Hepatocyte (in vitro differentiated cells): ENCODE measurements around the gene GEMIN5. TPM values are rescaled to one million over a fixed set of nuclear protein-coding genes. Genes with fewer than 3 reads are reported as not detected.

Source experiments
- DNase-seq: peaks from one replicate; pipeline ENCODE4 v3.0.0-alpha.2; 2016; ENCODE audit warnings: low spot score
- H2AFZ ChIP-seq: fragments of 200-600 bp; sonication (generic); 2 replicates; pipeline ENCODE4 v1.6.0; 2016; ENCODE audit warnings: antibody characterized with exemption, mild to moderate bottlenecking
- H3K27ac ChIP-seq: fragments of 200-600 bp; sonication (generic); 2 replicates; pipeline ENCODE4 v1.5.1; 2016; ENCODE audit warnings: mild to moderate bottlenecking
- H3K27me3 ChIP-seq: fragments of 200-600 bp; sonication (generic); 2 replicates; pipeline ENCODE4 v1.6.1; 2016
- H3K36me3 ChIP-seq: fragments of 200-600 bp; sonication (generic); replicated peaks from 2 replicates; pipeline ENCODE4 v1.5.1; 2016; ENCODE audit warnings: low read depth; ENCODE audit not compliant: insufficient read depth
- H3K4me1 ChIP-seq: fragments of 200-600 bp; sonication (generic); 2 replicates; pipeline ENCODE4 v1.5.1; 2016; ENCODE audit warnings: mild to moderate bottlenecking, moderate library complexity; ENCODE audit not compliant: insufficient read depth
- H3K4me2 ChIP-seq: fragments of 200-600 bp; sonication (generic); 2 replicates; pipeline ENCODE4 v1.6.0; 2016
- H3K4me3 ChIP-seq: fragments of 200-600 bp; sonication (generic); 2 replicates; pipeline ENCODE4 v1.5.1; 2016; ENCODE audit warnings: mild to moderate bottlenecking
- H3K79me2 ChIP-seq: fragments of 200-600 bp; sonication (generic); 2 replicates; pipeline ENCODE4 v1.6.0; 2017; ENCODE audit warnings: mild to moderate bottlenecking
- H3K9me2 ChIP-seq: fragments of 200-600 bp; sonication (generic); replicated peaks from 2 replicates; pipeline ENCODE4 v1.6.0; 2017; ENCODE audit warnings: mild to moderate bottlenecking; ENCODE audit not compliant: insufficient read depth
- H3K9me3 ChIP-seq: fragments of 200-600 bp; sonication (generic); 2 replicates; pipeline ENCODE4 v1.5.1; 2016; ENCODE audit warnings: low read depth, mild to moderate bottlenecking
- H4K20me1 ChIP-seq: fragments of 200-600 bp; sonication (generic); 2 replicates; pipeline ENCODE4 v1.6.0; 2016; ENCODE audit warnings: mild to moderate bottlenecking; ENCODE audit not compliant: insufficient read depth, poor library complexity, severe bottlenecking
- CTCF ChIP-seq: fragments of 200-600 bp; sonication (generic); IDR thresholded peaks from 2 replicates; pipeline ENCODE4 v1.5.1; 2016; ENCODE audit warnings: antibody characterized with exemption, mild to moderate bottlenecking; ENCODE audit not compliant: poor library complexity
- EZH2 ChIP-seq: fragments of 200-600 bp; sonication (generic); IDR thresholded peaks from 2 replicates; pipeline ENCODE4 v1.6.1; 2016; ENCODE audit warnings: antibody characterized with exemption, mild to moderate bottlenecking, borderline replicate concordance
- EZH2phosphoT487 ChIP-seq: fragments of 200-600 bp; sonication (generic); IDR thresholded peaks from one replicate; pipeline ENCODE4 v1.6.1; 2018; ENCODE audit warnings: antibody characterized with exemption, mild to moderate bottlenecking, low read depth, moderate library complexity; ENCODE audit not compliant: unreplicated experiment, severe bottlenecking
- WGBS: methylation state at CpG from one replicate; pipeline ENCODE4 v1.1.6; 2016; ENCODE audit warnings: low lambda C conversion rate; ENCODE audit errors: missing lambda C conversion rate; 5-methylcytosine and 5-hydroxymethylcytosine counted together
- polyA plus RNA-seq: library from polyadenylated mRNA; unstranded; fragments of >200 nt; fragmentation: Nextera tagmentation; extraction: Ambion mirVana; gene quantifications from 2 replicates; pipeline ENCODE4 v1.2.1, GENCODE V29; 2016
- total RNA-seq: library from RNA; depleted of rRNA; stranded (reverse); fragments of >200 nt; gene quantifications from 2 replicates; pipeline ENCODE4 v1.2.3, GENCODE V29; 2014

GEMIN5 gene
- total and polyA plus RNA-seq, 2 experiments from 2014 or later = 6.2 to 12.1 TPM

- no peaks in the 10 kb centered on the region for H3K36me3 ChIP-seq
Observed at GRCh38 chr5:154892369-154892771, 45.6 kb downstream of the GEMIN5 start.

GRCh38 chr5:154885439-154885838, 52.6 kb downstream of the GEMIN5 start:
- DNase-seq = no peak
- H3K9me3 ChIP-seq = no peaks in the 10 kb centered on the region
- WGBS = 77% methylated on average over 2 of the region's 2 CpGs
- H2AFZ ChIP-seq = no peak overlapping the region
- no peaks in the 10 kb centered on the region for H3K79me2 ChIP-seq
- no peak overlapping the region for H3K4me2 ChIP-seq
- H3K27ac ChIP-seq = no peak overlapping the region
- H3K36me3 ChIP-seq = no peaks in the 10 kb centered on the region
- no peaks in the 10 kb centered on the region for H3K27me3 ChIP-seq
- H3K4me3 ChIP-seq = no peak overlapping the region
- no peak for TF ChIP-seq EZH2
- no peak for TF ChIP-seq EZH2phosphoT487
- no peak for TF ChIP-seq CTCF
- H3K9me2 ChIP-seq = no peaks in the 10 kb centered on the region
- H3K4me1 ChIP-seq = no peaks in the 10 kb centered on the region
- H4K20me1 ChIP-seq = no peaks in the 10 kb centered on the region

More at GRCh38 chr5:154892369-154892771, 45.6 kb downstream of the GEMIN5 start:
- no peak overlapping the region for H3K4me3 ChIP-seq
- H3K9me2 ChIP-seq = no peaks in the 10 kb centered on the region
- H3K4me1 ChIP-seq = no peaks in the 10 kb centered on the region
- no peak overlapping the region for H3K27ac ChIP-seq
- H3K27me3 ChIP-seq = no peaks in the 10 kb centered on the region
- TF ChIP-seq CTCF (no peak), EZH2 (no peak)
- no peaks in the 10 kb centered on the region for H3K79me2 ChIP-seq
- no peaks in the 10 kb centered on the region for H3K9me3 ChIP-seq
- no peak overlapping the region for H3K4me2 ChIP-seq
- H4K20me1 ChIP-seq = no peaks in the 10 kb centered on the region
- no peak for DNase-seq
- H2AFZ ChIP-seq = no peak overlapping the region
- WGBS = 90% methylated on average over 13 of the region's 13 CpGs

GRCh38 chr5:154884424-154884823, 53.6 kb downstream of the GEMIN5 start:
- H3K9me3 ChIP-seq = no peaks in the 10 kb centered on the region
- no peaks in the 10 kb centered on the region for H4K20me1 ChIP-seq
- DNase-seq = no peak
- 91% methylated on average over 8 of the region's 8 CpGs for WGBS
- no peaks in the 10 kb centered on the region for H3K9me2 ChIP-seq
- H3K4me1 ChIP-seq = no peaks in the 10 kb centered on the region
- H2AFZ ChIP-seq = no peak overlapping the region
- no peak overlapping the region for H3K27ac ChIP-seq
- H3K27me3 ChIP-seq = no peaks in the 10 kb centered on the region
- no peak overlapping the region for H3K4me2 ChIP-seq
- TF ChIP-seq EZH2phosphoT487 (no peak), EZH2 (no peak), CTCF (no peak)
- H3K79me2 ChIP-seq = no peaks in the 10 kb centered on the region
- H3K4me3 ChIP-seq = no peak overlapping the region
- no peaks in the 10 kb centered on the region for H3K36me3 ChIP-seq

GRCh38 chr5:154881986-154882385, 56.0 kb downstream of the GEMIN5 start:
- H2AFZ ChIP-seq = no peak overlapping the region
- H3K27me3 ChIP-seq = no peaks in the 10 kb centered on the region
- H3K36me3 ChIP-seq = no peaks in the 10 kb centered on the region
- TF ChIP-seq CTCF (no peak), EZH2 (no peak), EZH2phosphoT487 (no peak)
- H4K20me1 ChIP-seq = no peaks in the 10 kb centered on the region
- H3K4me1 ChIP-seq = no peaks in the 10 kb centered on the region
- H3K27ac ChIP-seq = no peak overlapping the region
- no peak overlapping the region for H3K4me3 ChIP-seq
- H3K9me3 ChIP-seq = no peaks in the 10 kb centered on the region
- no peaks in the 10 kb centered on the region for H3K79me2 ChIP-seq
- 71% methylated on average over 4 of the region's 4 CpGs for WGBS
- DNase-seq = no peak
- H3K4me2 ChIP-seq = no peak overlapping the region
- no peaks in the 10 kb centered on the region for H3K9me2 ChIP-seq
